Endometrial microvascular endothelial cells (primary cell): ENCODE results near the gene TRPM4. TPM values are rescaled to one million over a fixed set of nuclear protein-coding genes. Genes with fewer than 3 reads are reported as not detected.

Source experiments
- in situ Hi-C: cut with HindIII; loops from 2 replicates; pipeline ENCODE4 v1.10.0; 2017; ENCODE audit warnings: low sequenced_read_pairs, low pct_unique_long_range_greater_than_20kb; ENCODE audit errors: inconsistent ontology term
- total RNA-seq: library from RNA; depleted of rRNA; stranded (reverse); fragments of >200 nt; gene quantifications from one replicate; pipeline ENCODE4 v1.2.3, GENCODE V29; 2015; ENCODE audit errors: inconsistent ontology term

Gene TRPM4
- total RNA-seq, 1 donor from 2014 or later, result 27.8 TPM

DNA sequence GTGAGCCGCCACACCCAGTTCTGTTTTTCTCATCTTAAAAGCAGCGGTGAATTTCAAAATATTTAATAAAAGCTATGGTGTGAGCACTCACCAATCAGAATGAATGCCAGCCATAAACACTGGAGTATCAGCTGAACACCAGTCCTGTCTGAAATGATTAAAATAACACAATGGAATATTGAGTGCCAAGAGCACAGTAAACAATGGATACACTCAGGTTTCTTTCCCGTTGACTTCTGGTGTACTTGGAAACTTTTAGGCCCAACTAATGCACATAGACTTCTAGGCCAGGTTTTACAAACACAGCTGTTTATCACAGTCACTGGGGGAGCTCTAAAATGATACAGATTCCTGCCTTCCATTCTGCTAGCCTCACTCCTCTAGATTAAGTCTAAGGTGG lies 99.1 kb downstream of the TRPM4 start:
- in situ Hi-C loops, result no loop called here

Other genes starting within 250 kb of the TRPM4 start
- not detected for gene DHDH, start 224.1 kb upstream of the TRPM4 start, total RNA-seq
- 149 TPM for gene BAX, start 202.9 kb upstream of the TRPM4 start, total RNA-seq
- gene FTL, start 192.5 kb upstream of the TRPM4 start, total RNA-seq, result 3,048 TPM
- 45.1 TPM for gene GYS1, start 164.5 kb upstream of the TRPM4 start, total RNA-seq
- gene RUVBL2, start 163.9 kb upstream of the TRPM4 start, total RNA-seq, result 267 TPM
- gene LHB, start 140.7 kb upstream of the TRPM4 start, total RNA-seq, result not detected
- not detected for gene CGB3, start 133.5 kb upstream of the TRPM4 start, total RNA-seq
- gene CGB2, start 125.9 kb upstream of the TRPM4 start, total RNA-seq, result not detected
- gene CGB1, start 120.9 kb upstream of the TRPM4 start, total RNA-seq, result not detected
- gene CGB5, start 113.9 kb upstream of the TRPM4 start, total RNA-seq, result not detected
- not detected for gene CGB8, start 108.7 kb upstream of the TRPM4 start, total RNA-seq
- not detected for gene CGB7, start 100.0 kb upstream of the TRPM4 start, total RNA-seq
- gene NTF4, start 93.0 kb upstream of the TRPM4 start, total RNA-seq, result not detected
- gene KCNA7, start 85.1 kb upstream of the TRPM4 start, total RNA-seq, result not detected
- 260 TPM for gene SNRNP70, start 72.3 kb upstream of the TRPM4 start, total RNA-seq
- 0.74 TPM for gene LIN7B, start 43.4 kb upstream of the TRPM4 start, total RNA-seq
- gene C19orf73, start 38.6 kb upstream of the TRPM4 start, total RNA-seq, result 0.74 TPM
- 1.9 TPM for gene PPFIA3, start 38.2 kb upstream of the TRPM4 start, total RNA-seq
- gene HRC, start 2.4 kb upstream of the TRPM4 start, total RNA-seq, result not detected
- gene SLC6A16, start 167.4 kb downstream of the TRPM4 start, total RNA-seq, result not detected
- not detected for gene CD37, start 177.6 kb downstream of the TRPM4 start, total RNA-seq
- 86.6 TPM for gene TEAD2, start 204.6 kb downstream of the TRPM4 start, total RNA-seq
- gene DKKL1, start 206.1 kb downstream of the TRPM4 start, total RNA-seq, result not detected
- not detected for gene KASH5, start 230.5 kb downstream of the TRPM4 start, total RNA-seq